Raji (cell line): ENCODE measurements around the gene ARAF.

Experiments
- POLR2A ChIP-seq: IDR thresholded peaks from 2 replicates; pipeline ENCODE4 v1.6.1; 2011; ENCODE audit warnings: low read depth, low read length, control low read depth; ENCODE audit not compliant: insufficient read depth

Gene ARAF

GRCh38 chrX:47560934-47561658, at the start of gene ARAF:
Gene ARAF, plus strand, starts transcription at chrX:47561205. Its CDS starts 1,763 bp downstream, at chrX:47562968.
- peak; percentile 76 for TF ChIP-seq POLR2A

GRCh38 chrX:47514533-47515235, 46.3 kb upstream of the ARAF start:
- no peak for TF ChIP-seq POLR2A

- TF ChIP-seq POLR2A, result no peak
Observed at GRCh38 chrX:47515941-47516665, 44.9 kb upstream of the ARAF start.

GRCh38 chrX:47518144-47518543, 42.9 kb upstream of the ARAF start:
- no peak for TF ChIP-seq POLR2A

- TF ChIP-seq POLR2A, result 0 out of 2 replicates have a peak, but pooled peaks have one; percentile 30
Observed at GRCh38 chrX:47523297-47523696, 37.7 kb upstream of the ARAF start.

GRCh38 chrX:47523713-47524166, 37.3 kb upstream of the ARAF start:
- TF ChIP-seq POLR2A, result no peak

- no peak for TF ChIP-seq POLR2A
Observed at GRCh38 chrX:47529548-47529947, 31.5 kb upstream of the ARAF start.

GRCh38 chrX:47530049-47530448, 31.0 kb upstream of the ARAF start:
- TF ChIP-seq POLR2A, result no peak

- TF ChIP-seq POLR2A, result no peak
Observed at GRCh38 chrX:47539860-47540259, 21.1 kb upstream of the ARAF start.

- no peak for TF ChIP-seq POLR2A
Observed at GRCh38 chrX:47540754-47541538, 20.1 kb upstream of the ARAF start.

GRCh38 chrX:47543496-47543895, 17.5 kb upstream of the ARAF start:
- TF ChIP-seq POLR2A, result no peak

- TF ChIP-seq POLR2A, result no peak
Observed at GRCh38 chrX:47556045-47556623, 4.9 kb upstream of the ARAF start.

- TF ChIP-seq POLR2A, result no peak
Observed at GRCh38 chrX:47558436-47558835, 2.6 kb upstream of the ARAF start.

GRCh38 chrX:47560179-47560933, 649 bp upstream of the ARAF start:
- no peak for TF ChIP-seq POLR2A
